Measurements from ENCODE around the gene DVL1. TPM values are rescaled to one million over a fixed set of nuclear protein-coding genes. Genes with fewer than 3 reads are reported as not detected.

Gene DVL1
- total and polyA plus RNA-seq, 10 of the 15 experiments (the other 5 are each of a cell fraction or from before 2014, with no cell fraction given): 0.10 to 31.1 (median 4.6) TPM

DNA sequence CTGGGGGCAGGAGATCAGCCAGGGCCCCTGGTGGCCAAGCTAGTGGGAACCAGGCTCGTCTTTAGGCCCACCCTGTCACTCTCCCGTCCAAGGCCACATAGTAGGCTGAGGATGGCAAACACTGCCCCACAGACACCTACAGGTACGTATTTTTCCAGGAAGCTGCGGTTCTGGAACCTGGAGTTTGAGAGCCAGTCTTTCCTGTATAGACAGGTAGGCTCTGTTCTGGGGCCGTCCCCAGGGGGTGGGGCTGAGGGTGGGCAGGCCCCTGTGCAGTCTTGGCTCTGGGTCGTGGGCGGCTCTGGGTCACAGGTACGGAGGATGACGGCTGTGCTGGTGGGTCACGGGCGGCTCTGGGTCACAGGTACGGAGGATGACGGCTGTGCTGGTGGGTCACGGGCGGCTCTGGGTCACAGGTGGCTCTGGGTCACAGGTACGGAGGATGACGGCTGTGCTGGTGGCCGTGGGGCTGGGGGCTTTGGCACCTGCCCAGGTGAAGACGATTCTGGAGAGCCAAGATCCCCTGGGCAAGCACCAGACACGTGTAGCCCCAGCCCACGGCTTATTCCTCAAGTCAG is 38.7 kb downstream of the DVL1 start:
- no peak for FAIRE-seq
- 81% methylated on average over 19 of the region's 21 CpGs for WGBS (ENCODE audit: insufficient coverage, insufficient replicate concordance, low lambda C conversion rate, missing lambda C conversion rate)
- H3K79me2 ChIP-seq (ENCODE audit: control insufficient read depth, insufficient read depth, low read length): peaks cover 24% of the 10 kb centered on the region

DNA sequence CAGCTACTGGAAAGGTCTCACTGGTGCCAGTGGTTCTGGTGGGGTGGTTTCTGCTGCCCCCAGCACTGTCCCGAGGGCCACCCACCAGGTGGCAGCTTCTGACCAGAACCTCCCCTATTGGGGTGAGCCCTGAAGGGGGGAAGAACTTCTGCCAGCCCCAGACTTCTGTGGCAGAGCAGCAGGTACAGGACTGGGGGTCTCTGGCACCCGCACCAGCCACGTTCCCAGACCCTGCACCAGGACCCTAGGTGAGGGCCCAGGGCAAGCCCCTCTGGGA is 39.2 kb downstream of the DVL1 start:
- no peak overlapping the region for H2AFZ ChIP-seq (ENCODE audit: control insufficient read depth, low read depth, low read length)
- H4K20me1 ChIP-seq (ENCODE audit: control insufficient read depth, insufficient read depth): no peaks in the 10 kb centered on the region
- H3K4me3 ChIP-seq: no peak overlapping the region
- RAD21 ChIA-PET (ENCODE audit: unreplicated experiment): interaction anchor here (1.0 kb wide), 1 partner anchor 59 kb away, joined by 3 read pairs; no protein-coding TSS in a partner anchor
- peaks cover 21% of the 10 kb centered on the region for H3K4me1 ChIP-seq (ENCODE audit: control insufficient read depth, insufficient read depth, low read length)
- FAIRE-seq (no peak), DNase-seq (ENCODE audit: low read depth, low spot score) (no peak), ATAC-seq (no peak)
- H3K79me2 ChIP-seq (ENCODE audit: control insufficient read depth, insufficient read depth, low read length): peaks cover 26% of the 10 kb centered on the region
- no peaks in the 10 kb centered on the region for H3K27me3 ChIP-seq (replicated peaks in 1 of 2; ENCODE audit: control insufficient read depth in 2 of 2, insufficient read depth in 2 of 2, low read length in 1 of 2)
- SMC1A ChIA-PET (ENCODE audit: uncharacterized antibody, unreplicated experiment): no interaction called here
- no peak overlapping the region for H3K27ac ChIP-seq (ENCODE audit: control insufficient read depth, insufficient read depth)
- POLR2A ChIA-PET: no interaction called here
- H3K36me3 ChIP-seq (ENCODE audit: control insufficient read depth in 2 of 2, insufficient read depth in 2 of 2, low read length in 1 of 2): peaks cover 3 to 31% of the 10 kb centered on the region in 2 experiments; a peak in 3 of 4 replicates
- no TSS peak for BruUV-seq (replicated peaks)
- in situ Hi-C loops (cut with MboI) (no loop called here), intact Hi-C loops (cut with micrococcal nuclease; ENCODE audit: unreplicated experiment) (no loop called here)
- TF ChIP-seq JUNB (IDR thresholded peaks at IDR 0.05) (no peak), NR2C1 (IDR thresholded peaks at IDR 0.05) (no peak), MEF2A (IDR thresholded peaks at IDR 0.05; ENCODE audit: insufficient read depth, low read depth, low read length) (no peak), CBX5 (IDR thresholded peaks at IDR 0.05; ENCODE audit: low read depth) (no peak), CTCF (IDR thresholded peaks at IDR 0.05 in 2 of 3, conservative IDR thresholded peaks at IDR 0.05 in 1 of 3; ENCODE audit: control insufficient read depth in 2 of 3, extremely low read depth in 1 of 3, insufficient read depth in 1 of 3, low read depth in 3 of 3, low read length in 3 of 3) (0 out of 6 replicates have a peak, but pooled peaks of 1 of the 3 experiments have one; percentile 6)
- H3K9ac ChIP-seq (ENCODE audit: control insufficient read depth, insufficient read depth, low read length): no peak overlapping the region
- no peaks in the 10 kb centered on the region for H3K9me3 ChIP-seq (replicated peaks; ENCODE audit: control insufficient read depth, insufficient read depth, low read length)
- peak overlapping the region; percentile 86; the same call in 1 of the 2 replicates for H3K4me2 ChIP-seq (ENCODE audit: control insufficient read depth, insufficient read depth)
- CTCF ChIA-PET: interaction anchor here (1.4 kb wide), 1 partner anchor 62 kb away, joined by 5 read pairs; no protein-coding TSS in a partner anchor
- WGBS (ENCODE audit: insufficient coverage, insufficient replicate concordance, low lambda C conversion rate, missing lambda C conversion rate): 67% methylated on average over 3 of the region's 3 CpGs

More for the DNA sequence above, 38.7 kb downstream of the DVL1 start:
- H3K27ac ChIP-seq (ENCODE audit: control insufficient read depth, insufficient read depth): no peak overlapping the region
- H3K36me3 ChIP-seq (ENCODE audit: control insufficient read depth in 2 of 2, insufficient read depth in 2 of 2, low read length in 1 of 2): peaks cover 3 to 34% of the 10 kb centered on the region in 2 experiments; a peak in 3 of 4 replicates
- no peak overlapping the region for H3K4me2 ChIP-seq (ENCODE audit: control insufficient read depth, insufficient read depth)
- H3K4me1 ChIP-seq (ENCODE audit: control insufficient read depth, insufficient read depth, low read length): peaks cover 16% of the 10 kb centered on the region
- ATAC-seq: no peak
- H3K27me3 ChIP-seq (replicated peaks in 1 of 2; ENCODE audit: control insufficient read depth in 2 of 2, insufficient read depth in 2 of 2, low read length in 1 of 2): no peaks in the 10 kb centered on the region
- POLR2A ChIA-PET: interaction anchor here (0.6 kb wide), 1 partner anchor 37 kb away, joined by 5 read pairs; the partner anchor contains the start of gene UBE2J2
- CTCF ChIA-PET: no interaction called here
- SMC1A ChIA-PET (ENCODE audit: uncharacterized antibody, unreplicated experiment): no interaction called here
- BruUV-seq (replicated peaks): no TSS peak
- RAD21 ChIA-PET (ENCODE audit: unreplicated experiment): no interaction called here
- TF ChIP-seq SUZ12 (IDR thresholded peaks at IDR 0.05; ENCODE audit: unreplicated experiment): no peak
- peak; percentile 31; the same call in 1 of the 2 replicates for TF ChIP-seq POLR2A (IDR thresholded peaks at IDR 0.05; ENCODE audit: low read depth, low read length)
- no peak for DNase-seq (ENCODE audit: low read depth, low spot score)
- no peaks in the 10 kb centered on the region for H3K9me3 ChIP-seq (replicated peaks; ENCODE audit: control insufficient read depth, insufficient read depth, low read length)
- in situ Hi-C loops (cut with MboI) (no loop called here), intact Hi-C loops (cut with micrococcal nuclease; ENCODE audit: unreplicated experiment) (no loop called here)
- no peak overlapping the region for H3K4me3 ChIP-seq
- H3K9ac ChIP-seq (ENCODE audit: control insufficient read depth, insufficient read depth, low read length): no peak overlapping the region
- no peak overlapping the region for H2AFZ ChIP-seq (ENCODE audit: control insufficient read depth, low read depth, low read length)
- no peaks in the 10 kb centered on the region for H4K20me1 ChIP-seq (ENCODE audit: control insufficient read depth, insufficient read depth)
